ENCODE measurements around the gene PCSK2.

Gene PCSK2

DNA sequence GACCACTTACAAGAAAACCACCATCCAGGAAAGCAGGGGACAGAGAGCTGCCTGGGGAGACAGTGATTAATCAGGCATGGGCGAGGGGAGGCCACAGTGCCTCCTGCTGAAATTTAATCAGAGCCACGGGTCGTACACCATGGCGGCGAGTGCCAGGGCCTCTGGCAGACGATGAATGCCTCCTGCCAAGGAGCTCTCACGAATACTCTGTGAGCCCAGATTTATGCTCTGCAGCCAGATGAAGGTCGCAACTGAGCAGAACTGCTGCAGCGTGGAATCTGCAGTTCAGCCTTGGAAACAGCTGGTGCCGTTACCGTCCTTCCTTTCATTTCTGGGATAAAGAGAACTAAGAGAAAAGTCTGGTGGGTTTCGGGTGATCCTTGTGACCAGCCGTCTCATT lies 218.7 kb downstream of the PCSK2 start:
- no peak for DNase-seq (ENCODE audit: low read depth)

DNA sequence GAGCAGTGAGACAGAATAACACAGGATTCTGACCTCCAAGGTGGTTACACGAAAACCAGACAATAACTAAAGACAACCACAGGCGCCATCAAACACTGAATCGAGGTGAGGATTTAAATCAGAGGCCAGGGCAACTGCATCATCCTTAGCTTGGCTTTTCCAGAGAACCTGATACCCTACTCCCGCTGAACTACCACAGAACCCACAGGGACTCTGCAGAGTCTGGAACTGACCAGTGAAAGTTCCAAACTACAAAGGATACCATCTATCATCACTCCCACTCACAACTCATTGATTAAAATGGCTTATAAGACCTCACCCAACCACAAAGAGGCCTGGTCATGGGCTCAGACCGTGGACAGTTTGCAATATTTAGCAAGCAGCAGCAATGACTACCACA lies 219.3 kb downstream of the PCSK2 start:
- DNase-seq (ENCODE audit: low read depth): no peak

DNA sequence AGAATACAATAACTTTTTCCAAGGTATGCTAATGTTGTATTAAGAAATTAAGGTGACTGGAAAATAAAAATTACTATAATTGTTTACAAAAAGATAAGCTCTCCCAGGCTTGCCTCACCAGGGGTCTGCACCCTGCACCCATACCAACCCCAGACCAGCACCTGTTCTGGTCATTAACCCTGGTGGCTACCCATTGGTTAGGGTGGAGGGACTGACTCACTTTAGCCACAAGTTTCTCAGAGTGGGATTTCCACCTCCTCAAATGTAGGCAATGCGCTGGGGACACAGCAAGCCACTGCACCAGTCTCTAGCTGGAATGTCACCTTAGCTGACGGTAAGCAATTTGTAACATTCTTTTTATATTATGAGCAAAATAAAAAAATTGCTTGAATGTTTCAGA lies 221.2 kb downstream of the PCSK2 start:
- no peak for DNase-seq (ENCODE audit: low read depth)

DNA sequence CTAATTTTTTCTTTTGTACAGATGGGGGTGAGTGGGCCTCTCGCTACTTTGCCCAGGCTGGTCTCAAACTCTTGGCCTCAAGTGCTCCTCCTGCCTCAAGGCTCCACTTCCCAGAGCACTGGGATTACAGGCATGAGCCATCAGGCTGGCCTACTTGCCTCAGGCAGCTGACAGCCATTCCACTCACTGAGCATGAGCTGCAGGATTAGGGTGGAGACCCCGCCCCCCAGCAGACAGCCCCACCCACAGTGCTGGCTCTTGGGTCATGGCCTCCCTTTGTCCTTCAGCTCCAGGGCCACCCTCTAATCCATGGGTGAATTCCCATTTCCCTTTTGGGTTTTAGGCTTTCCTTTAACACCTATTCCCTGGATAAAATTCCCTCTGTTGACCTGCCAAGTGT lies 222.2 kb downstream of the PCSK2 start:
- no peak for DNase-seq (ENCODE audit: low read depth)

DNA sequence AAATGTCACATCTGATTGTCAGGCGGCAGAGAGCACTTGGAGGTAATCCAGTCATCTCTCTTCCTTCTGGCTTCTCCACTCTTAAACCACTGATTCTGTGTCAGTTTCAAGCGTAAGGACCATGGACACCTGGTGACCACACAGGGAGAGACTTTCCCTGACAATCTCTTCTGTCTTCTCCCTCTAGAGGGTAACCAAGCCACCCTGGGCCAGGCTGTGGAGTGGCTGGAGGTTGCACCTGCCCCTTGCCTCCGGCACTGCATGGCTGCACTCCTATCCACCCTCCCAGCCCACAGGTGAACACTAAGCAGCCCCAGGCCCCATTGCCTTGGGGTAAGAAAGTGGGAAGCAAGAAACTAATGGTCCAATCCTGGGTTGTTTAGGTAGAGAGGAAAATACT lies 225.6 kb downstream of the PCSK2 start:
- no peak for DNase-seq (ENCODE audit: low read depth)

DNA sequence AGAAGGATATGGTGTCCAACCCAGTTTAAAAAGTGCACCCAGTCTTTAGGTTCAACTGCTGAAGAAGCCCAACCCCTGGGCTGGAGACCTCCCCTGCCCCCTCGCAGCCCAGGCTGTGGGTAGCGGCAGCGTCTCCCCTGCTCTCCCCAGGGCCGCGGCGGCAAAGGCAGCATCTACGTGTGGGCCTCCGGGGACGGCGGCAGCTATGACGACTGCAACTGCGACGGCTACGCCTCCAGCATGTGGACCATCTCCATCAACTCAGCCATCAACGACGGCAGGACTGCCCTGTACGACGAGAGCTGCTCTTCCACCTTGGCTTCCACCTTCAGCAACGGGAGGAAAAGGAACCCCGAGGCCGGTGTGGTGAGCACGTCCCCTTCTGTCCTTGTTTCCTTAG lies 226.8 kb downstream of the PCSK2 start:
- no peak for DNase-seq (ENCODE audit: low read depth)

DNA sequence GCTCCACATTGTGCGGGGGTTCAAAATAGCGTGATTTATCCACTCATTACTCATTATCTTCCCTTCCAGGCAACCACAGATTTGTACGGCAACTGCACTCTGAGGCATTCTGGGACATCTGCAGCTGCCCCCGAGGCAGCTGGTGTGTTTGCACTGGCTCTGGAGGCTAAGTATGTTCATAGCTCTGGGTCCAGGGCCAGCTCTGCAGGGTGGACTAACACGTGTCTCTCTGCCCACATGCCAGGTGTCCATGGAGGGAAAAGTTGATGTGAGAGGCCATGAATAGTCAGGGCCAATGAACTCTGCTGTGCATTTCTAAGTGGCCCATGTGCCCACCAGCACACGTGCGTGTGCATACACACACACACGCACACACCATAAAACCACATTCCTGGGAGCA lies 229.4 kb downstream of the PCSK2 start:
- no peak for DNase-seq (ENCODE audit: low read depth)

DNA sequence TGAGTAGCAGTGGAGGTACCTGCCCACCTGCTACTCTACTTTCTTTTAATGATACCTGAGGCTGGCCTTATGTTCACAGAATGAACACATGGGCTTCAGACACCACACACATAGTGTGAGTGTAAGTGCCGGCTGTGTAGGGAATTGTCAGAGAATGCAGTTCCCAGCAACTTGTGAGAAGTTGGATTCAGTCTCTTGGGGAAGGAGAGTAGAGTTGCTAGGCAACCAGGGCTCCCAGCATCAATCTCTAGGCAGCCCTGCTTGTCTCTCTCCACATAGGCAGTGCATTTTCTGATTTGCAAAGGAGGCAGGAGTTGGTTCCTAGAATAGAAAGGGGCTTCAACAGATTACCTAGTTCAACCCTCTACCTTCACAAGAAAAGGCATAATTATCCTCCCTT lies 230.2 kb downstream of the PCSK2 start:
- no peak for DNase-seq (ENCODE audit: low read depth)

DNA sequence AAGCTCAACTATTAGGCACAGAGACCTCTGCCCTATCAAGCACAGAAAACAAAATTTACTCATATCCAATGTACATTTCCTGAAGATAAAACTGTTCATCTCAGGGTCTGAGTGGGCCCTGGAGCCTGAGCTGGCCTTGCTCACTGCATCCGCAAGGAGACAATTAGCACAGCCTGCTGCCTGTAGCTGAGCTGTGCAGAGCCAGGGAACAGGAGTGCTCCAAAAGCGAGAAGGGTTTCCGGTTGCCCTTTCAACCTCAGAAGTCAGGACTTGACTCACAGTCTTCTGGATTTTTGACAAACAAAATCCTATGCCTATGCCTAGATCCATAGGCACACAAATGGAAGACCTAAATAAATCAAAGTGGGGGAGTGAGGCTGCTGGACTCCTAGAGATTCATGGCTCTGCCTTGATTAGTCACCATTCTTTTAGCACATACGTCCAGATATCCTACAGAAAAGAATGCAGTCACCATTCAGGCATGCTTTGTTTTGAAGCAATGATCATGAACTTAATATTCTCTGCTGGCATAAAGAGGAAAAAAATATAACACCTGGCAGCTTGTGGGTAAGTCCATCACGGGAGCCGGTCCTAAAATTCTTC lies 230.8 kb downstream of the PCSK2 start:
- no peak for DNase-seq (ENCODE audit: low read depth)

DNA sequence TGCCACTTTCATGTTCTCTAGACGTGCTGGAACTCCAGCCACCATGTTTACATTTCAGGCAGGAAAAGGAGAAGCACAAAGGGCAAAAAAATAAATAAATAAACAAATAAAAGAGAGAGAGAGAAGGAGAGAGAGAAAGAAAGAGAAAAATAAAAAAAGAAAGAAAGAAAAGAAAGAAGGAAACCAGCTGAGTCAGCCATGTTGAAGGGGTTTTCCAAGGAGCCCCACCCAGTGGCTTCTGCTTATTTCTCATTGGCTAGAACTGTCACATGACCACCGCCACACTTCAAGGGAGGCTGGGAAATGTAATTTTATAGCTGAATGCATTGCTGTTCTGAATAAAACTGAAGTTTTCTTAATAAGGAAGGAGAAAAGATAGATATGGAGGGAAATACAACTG lies 233.3 kb downstream of the PCSK2 start:
- no peak for DNase-seq (ENCODE audit: low read depth)

DNA sequence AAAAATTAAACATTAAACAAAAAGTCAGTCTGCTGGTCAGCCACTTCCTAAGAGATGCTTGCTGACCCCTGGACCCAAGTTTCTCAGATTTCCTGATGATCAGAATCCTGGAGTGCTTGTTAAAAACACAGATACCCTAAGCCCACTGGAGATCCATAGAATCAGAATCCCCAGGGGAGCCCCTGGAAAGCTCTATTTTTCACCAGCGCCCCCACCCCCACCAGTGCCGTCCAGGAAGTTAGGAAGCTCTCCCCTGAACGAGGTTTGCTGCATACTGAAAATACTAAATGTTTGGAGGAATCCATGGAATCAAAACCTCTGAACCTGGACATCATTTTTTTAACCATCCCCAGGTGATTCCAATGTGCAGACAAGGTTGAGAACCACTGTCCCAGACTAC lies 235.1 kb downstream of the PCSK2 start:
- no peak for DNase-seq (ENCODE audit: low read depth)

DNA sequence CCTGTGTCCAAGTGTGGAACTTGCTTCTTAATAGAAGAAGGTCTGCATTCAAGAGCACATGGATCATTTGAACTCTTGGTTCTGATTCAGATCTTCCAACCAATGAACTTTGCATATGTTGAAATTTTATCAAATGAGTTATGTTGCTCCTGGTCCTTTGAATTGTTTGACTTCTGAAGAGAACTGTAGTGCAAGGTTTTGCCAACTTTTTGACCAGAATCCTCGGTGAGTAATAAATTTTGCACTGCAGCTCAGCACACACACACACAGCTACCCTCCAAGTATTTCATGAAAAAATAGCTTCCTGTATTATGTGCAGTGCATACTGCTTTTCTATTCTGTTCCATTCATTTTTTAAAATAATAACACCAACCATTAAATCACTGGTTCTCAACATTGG lies 236.9 kb downstream of the PCSK2 start:
- no peak for DNase-seq (ENCODE audit: low read depth)

DNA sequence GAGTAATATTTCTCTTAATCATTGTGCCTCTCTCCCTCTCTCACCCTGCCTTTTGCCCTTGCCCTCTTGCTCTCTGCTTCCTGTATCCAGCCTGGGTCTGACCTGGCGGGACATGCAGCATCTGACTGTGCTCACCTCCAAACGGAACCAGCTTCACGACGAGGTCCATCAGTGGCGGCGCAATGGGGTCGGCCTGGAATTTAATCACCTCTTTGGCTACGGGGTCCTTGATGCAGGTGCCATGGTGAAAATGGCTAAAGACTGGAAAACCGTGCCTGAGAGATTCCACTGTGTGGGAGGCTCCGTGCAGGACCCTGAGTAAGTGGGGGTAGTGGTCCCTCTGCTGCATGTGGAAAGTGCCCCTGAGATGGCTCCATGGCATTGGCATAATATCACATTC lies 238.4 kb downstream of the PCSK2 start:
- no peak for DNase-seq (ENCODE audit: low read depth)

DNA sequence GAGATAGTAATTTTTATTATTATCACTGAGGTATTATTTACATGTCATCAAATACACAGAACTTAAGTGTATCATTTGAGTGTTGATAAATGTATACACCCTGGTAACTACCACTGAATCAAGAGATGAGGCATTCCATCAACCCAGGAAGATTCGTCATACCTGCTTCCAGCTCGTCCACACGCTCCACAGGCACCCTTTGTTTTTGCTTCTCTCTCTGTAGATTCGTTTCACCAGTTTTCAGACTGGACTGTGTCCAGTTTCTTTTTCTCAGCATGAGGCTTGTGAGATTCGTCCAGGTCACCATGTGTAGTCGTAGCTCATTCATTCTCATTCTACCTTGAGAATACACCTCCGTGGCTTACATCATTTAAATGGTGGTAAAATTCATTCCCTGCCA lies 239.8 kb downstream of the PCSK2 start:
- no peak for DNase-seq (ENCODE audit: low read depth)

DNA sequence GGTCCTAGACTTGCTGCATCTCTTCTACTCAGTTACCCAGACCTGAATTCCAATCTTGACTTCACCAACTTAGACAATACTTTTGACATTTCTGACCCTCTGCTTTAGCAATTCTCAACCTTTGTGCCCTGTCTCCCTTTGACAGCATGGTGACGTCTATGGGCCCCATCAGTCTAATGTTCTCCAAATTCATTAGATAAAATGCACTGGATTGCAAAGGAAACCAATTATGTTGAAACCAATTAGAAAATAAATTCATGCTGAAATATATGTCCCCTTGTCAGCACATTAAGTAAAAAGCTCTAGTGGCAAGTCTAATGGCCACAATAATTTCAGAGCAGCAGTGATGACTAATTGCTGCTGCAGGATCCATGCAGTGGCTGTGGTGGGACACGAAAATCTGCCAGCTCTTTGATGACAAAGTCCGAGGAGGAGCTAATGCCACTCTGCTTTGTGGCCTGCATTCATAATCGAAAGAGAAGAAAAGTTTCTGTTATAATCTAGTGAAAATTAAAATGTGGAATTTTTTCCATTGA lies 240.3 kb downstream of the PCSK2 start:
- DNase-seq (ENCODE audit: low read depth): no peak

DNA sequence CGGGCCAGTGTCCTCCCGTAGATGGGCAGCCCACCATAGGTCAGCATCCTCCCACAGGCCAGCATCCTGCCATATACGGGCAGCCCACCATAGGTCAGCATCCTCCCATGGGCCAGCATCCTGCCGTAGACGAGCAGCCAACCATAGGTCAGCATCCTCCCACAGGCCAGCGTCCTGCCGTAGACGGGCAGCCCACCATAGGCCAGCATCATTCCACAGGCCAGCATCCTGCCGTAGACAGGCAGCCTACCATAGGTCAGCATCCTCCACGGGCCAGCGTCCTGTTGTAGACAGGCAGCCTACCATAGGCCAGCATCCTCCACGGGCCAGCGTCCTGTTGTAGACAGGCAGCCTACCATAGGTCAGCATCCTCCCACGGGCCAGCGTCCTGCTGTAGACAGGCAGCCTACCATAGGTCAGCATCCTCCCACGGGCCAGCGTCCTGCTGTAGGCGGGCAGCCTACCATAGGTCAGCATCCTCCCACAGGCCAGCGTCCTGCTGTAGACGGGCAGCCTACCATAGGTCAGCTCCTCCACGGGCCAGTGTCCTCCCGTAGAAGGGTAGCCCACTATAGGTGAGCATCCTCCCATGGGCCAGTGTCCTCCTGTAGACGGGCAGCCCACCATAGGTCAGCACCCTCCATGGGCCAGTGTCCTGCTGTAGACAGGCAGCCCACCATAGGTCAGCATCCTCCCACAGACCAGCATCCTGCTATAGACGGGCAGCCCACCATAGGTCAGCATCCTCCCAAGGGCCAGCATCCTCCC lies 241.4 kb downstream of the PCSK2 start:
- no peak for DNase-seq (ENCODE audit: low read depth)

DNA sequence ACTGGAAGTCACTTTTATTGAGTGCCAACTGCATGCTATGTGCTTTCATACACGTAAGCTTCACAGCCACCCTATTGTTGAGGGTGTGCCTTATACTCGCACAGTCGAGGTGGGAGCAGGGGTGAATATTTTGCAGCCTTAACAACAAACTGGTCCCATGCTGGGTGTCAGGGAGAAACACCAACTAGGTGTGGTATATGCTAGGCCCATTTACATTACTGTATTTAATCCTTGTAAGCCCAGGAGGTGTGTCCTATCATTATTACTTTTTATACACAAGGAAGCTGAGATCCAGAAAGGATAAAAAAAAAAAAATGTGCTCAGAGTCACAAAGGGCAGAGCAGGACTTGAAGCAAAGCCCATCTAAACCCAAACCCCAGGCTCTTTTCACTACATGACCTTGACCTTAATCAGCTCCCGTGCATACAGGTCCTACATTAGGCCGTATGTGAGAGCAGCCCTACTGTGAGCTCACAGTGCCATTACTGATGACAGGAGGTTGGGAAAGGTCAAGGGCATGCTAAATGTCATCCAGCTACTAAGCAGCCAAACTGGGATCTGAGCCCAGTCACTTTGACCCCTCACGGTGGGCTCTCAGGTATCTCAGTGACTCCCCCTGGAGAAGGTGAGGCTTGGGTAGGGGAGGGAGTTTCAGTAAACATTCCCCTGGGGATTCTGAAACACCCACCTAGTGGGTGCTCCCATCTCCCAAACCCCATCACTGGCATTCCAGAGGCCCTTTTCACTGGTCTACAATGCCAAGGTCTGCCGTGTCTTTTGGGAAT lies 242.6 kb downstream of the PCSK2 start:
- DNase-seq (ENCODE audit: low read depth): no peak

DNA sequence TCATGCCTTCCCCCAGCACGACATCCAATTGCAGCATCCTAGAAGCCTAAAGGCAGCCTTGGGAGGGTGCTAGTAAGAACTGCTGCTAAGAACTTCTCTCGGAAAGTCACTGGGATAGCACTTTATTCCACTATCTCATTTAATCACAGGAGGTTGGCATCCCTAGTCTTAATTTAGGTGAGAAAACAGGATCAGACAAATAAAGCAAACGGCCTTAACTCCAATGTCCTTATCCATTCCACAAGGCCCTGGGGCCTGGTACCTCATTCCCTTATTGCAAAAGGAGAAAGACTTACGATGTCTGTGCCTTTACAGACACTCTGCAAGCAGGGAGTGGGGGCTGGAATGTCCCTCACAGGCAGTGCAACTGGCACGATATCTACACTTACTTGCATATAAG lies 243.7 kb downstream of the PCSK2 start:
- DNase-seq (ENCODE audit: low read depth): no peak

DNA sequence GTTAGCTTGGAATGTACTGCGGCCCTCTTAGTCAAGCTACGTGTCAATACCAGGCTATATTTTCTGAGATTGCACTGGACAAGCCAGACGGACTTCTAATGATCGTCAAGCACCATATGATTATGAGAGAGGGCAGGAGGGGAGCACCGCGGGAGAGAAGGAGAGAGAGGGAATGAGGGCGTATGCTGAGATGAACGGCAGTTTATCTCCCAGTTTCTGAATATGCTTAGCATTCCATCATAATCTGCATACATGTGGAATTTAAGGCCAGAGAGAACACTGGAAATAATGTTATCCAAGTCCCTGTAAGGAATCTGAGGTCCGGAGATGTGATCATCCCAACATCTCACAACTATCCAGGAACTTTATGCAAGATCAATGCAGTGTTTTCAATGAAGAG lies 244.1 kb downstream of the PCSK2 start:
- DNase-seq (ENCODE audit: low read depth): no peak

DNA sequence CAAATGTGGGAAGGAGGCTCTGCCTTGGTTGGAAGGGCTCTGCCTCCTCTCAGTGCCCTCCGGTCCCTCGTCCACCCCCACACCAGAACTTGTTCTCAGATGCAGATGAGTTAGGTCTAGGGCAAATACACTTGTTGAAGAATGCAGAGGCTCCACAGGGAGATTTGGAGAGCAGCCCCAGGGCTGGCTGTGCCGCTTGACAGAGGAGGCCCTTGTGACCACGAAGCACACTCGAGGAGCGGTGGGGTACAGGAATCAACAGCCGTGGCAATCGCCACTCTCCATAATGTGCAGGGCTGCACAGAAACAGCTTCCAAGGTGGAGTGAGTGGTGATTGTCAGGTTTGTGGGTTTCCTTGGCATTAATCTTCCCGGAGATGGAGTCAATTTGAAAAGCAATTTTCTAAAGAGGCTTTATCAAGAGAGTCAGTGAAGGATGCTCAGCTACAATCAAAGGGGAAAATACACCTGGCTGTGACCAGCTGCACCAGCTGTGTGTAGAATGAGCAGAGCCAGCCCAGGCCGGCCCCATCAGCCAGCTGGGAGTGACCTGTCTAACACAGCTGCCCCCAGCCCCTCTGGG lies 244.9 kb downstream of the PCSK2 start:
- DNase-seq (ENCODE audit: low read depth): no peak

DNA sequence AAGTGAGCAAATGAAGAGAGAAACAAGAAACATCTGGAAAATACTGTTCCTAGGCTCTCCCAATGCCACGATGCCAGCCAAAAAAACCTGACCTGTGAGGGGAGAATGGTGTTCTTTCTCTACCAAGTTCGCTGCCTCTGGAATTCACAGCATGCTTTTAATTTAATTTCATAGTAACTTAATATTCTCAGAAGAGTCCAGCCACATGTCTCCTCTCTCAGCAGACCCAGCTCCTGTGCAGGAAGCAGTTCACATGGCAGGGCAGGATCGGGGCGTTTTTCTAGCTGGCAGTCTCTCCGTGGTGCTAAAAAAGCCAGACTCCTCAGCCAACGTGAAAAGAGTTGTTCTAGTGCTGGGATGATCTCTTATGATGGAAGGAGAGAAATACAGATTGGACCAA lies 246.8 kb downstream of the PCSK2 start:
- DNase-seq (ENCODE audit: low read depth): no peak

DNA sequence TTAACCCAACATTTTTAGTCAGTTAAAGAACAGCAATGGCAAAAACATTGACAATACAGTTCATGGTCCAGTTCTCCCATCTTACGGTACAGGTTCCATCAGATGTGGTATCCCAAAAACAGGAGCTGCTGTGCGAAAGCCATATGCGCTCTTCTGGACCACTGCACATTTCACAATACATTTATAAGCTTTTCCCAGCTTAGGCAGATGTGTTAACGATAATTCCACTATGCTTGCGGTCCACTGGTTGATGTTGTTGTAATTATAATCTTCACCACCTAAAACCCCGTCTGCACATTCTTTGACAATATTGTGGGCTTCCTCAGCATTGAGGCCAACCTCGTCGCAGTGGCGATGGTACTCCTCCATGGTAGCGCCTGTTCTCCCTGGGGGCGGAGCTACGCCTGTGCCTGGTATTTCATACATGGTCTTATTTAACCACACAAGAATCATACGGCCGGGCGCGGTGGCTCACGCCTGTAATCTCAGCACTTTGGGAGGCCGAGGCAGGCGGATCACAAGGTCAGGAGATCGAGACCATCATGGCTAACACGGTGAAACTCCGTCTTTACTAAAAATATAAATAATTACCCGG lies 252.3 kb downstream of the PCSK2 start:
- DNase-seq (ENCODE audit: low read depth): no peak
